Right renal cortex interstitium (tissue), 3 donors: ENCODE measurements around the gene INPP5F. TPM values are rescaled to one million over a fixed set of nuclear protein-coding genes. Genes with fewer than 3 reads are reported as not detected.
A peak's percentile ranks its signal among the peaks of the same experiment; 100 is the strongest.
"Not testable (repeated sequence)": the region's sequence is repeated elsewhere in the genome, so short reads cannot be mapped to it uniquely, and the experiment has no call there.

ENCODE experiments used
- DNase-seq, 3 donors: peaks; one replicate each; pipeline ENCODE4 v3.0.0-alpha.2; 2013; ENCODE audit warnings: low read depth in 3 of 3, low spot score in 2 of 3
- polyA plus RNA-seq, 3 donors: library from polyadenylated mRNA; unstranded; fragments of 120-200 nt; gene quantifications; one replicate each; pipeline ENCODE4 v1.2.1, GENCODE V29; 2013; ENCODE audit not compliant: insufficient read length in 3 of 3

The INPP5F gene
- polyA plus RNA-seq, 3 donors = 50.6 to 62.5 (median 58.1) TPM

DNA sequence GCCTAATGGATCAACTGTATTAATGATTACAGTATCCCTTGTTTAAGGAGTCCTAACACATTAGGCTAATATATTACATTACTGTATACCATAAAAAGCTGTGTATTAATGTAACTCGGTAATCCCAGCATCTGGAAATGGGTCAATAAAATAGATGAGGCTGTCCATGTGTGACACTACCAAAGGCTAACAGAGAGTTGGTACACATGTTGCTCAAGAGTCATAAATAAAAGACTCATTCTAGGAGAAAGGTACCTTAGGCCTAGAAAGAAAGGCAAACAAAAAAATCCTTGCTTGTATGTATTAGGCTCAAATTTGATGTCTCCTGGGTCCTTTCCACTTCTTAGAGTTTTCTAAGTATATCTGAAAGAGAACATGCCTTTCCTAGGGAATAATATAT lies 132.2 kb downstream of the INPP5F start:
- DNase-seq = no peak

DNA sequence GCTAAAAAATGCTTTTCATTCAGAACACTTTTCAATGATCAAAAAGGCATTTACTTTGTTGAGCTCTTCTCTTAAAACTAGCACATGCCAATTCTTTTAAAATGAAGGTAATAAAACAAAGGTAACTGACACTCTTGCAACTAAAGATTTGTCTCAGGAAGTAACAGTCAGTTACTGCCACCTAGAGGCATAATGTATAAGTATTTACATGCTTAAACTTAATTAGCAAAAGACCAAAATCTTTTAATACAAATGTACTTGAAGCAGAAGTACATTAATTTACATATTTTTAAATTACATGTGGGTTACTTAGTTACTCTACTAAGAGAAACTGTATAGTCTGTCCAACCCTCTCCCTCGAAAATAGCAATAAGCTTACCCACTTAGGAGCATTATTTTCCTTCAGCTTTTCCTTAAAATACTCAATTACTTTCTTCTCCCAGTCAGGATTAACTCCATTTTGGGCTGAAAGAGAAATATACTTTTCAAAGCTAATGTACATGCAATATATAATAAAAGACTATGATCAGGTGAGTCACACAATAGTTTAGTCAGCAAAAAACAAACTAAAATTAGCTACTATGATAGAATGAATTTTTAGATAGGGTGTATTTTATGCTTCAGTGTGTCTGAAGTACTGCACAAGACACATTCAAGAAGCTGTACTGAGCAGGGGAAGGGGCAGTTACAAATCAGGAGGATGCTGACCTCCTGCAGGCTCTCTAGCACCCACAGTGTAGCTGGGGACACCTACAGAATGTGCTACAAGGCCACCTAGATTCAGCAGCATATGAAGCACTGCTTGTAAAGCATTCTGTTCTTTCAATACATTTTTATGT lies 133.8 kb downstream of the INPP5F start:
- DNase-seq = peak in 2 of 3 donors; percentile 14 to 15

DNA sequence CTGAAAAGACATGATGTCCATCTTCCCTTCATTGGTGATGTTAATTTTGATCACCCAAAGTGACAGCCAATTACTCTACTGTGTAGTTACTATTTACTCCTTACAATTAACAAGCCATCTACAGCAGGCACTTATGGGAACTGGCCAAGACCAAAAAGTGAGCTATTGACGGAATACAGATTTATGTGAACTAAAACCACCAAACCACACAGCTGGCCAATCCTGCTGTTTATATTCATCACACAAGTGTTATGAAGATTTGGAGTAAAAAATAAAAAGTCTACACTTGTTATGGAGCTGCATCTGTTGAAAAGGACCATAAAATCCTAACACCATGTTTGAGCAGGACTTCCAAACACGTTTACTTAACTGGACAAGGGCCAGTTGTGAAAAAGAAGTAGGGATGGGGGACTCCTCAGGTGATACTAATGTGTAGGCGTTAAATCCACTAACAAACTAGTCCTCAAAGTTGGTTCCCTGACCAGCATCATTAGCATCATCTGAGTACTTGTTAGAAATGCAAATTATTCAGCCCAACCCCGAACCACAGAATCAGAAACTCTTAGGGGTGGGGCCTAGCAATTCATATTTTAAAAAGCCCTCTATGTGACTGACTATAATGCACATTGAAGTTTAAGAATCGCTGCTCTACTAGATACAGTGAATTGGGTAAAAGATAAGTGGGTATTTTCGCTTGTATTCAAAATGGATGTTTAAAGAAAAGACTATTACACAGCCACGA lies 135.2 kb downstream of the INPP5F start:
- no peak for DNase-seq

DNA sequence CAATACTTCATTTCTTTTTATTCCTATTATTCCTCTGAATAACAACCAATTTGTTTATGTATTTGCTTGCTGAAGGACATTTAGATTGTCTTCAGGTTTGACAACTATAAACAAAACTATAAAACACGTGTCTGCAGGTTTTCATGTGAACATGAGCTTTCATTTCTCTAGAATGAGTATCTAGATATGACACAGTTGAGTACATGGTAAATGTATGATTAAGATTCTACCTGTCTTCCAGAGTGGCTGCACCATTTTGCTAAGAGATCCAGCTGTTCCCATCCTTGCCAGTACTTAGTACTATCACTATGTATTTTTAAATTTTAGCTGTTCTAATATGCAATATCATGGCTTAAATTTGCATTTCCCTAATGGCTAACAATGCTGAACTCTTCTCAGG lies 136.7 kb downstream of the INPP5F start:
- DNase-seq = no peak

DNA sequence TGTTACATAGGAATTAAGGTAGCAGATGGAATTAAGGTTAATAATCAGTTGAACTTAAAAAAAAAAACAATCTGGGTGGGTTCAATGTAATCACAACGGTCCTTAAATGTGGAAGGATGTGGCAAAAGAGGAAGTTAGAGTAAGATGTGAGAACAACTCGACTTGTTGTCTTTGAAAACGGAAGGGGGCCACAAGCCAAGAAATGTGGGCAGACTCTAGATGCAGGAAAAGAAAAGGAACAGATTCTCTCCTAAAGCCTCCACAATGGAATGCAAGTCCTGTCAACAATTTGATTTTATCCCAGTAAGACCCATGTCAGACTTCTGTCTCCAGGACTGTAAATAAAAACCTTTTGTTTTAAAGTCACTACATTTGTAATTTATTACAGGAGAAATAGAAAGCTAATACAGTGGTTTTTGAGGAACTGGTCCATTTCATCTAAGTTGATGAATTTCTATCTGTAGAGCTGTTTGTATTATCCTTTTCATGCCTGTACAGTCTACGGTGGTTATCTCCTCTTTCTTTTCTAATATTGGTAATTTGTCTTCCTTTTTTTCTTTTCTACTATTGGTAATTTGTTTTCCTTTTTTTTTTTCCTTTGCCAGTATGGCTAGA lies 138.2 kb downstream of the INPP5F start:
- DNase-seq = no peak

DNA sequence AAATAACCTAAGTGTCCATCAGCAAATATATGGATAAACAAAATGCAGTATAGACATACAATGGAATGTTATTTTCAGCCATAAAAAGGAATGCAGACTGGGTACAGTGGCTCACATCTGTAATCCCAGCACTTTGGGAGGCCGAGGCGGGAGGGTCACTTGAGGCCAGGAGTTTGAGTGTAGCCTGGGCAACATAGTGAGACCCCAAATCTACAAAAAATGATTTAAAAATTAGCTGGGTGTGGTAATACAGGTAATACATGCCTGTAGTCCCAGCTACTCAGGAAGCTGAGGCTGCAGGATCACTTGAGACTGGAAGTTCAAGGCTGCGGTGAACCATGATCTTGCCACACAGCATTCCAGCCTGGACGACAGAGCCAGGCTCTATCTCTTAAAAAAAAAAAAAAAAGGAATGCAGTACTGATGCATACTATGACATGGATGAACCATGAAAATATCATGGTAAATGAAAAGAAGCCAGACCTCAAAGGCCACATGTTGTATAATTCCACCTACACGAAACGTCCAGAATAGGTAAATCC lies 139.9 kb downstream of the INPP5F start:
- DNase-seq = no peak

DNA sequence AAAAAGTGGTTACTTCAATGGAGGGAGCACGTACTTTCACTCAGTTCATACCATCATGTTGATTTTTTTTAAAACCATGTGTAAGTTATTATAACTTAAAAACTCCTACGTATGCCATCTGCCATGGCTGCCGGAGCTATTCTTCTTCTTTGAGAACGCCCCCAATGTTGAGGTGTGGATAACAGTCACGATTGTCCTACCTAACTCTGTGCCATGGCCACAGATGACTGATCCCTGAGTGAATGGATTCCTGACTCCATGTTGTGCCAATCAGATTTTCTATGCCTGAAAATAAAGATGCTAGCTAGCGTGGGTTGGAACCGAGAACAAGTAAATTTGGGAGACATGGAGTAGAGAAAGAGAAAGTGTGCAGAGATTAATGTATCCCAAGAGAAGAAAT lies 141.5 kb downstream of the INPP5F start:
- no peak for DNase-seq

DNA sequence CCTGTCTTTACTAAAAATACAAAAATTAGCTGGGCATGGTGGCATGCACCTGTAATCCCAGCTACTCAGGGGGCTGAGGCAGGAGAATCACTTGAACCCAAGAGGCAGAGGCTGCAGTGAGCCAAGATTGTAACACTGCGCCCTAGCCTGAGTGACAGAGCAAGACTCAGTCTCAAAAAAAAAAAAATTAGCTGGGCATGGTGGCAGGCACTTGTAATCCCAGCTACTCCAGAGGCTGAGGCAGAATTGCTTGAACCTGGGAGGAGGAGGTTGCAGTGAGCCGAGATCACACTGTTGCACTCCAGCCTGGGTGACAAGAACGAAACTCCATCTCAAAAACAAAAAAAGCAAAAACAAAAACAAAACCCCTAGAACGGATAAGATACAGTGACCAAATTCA lies 143.5 kb downstream of the INPP5F start:
- not testable (repeated sequence) for DNase-seq

DNA sequence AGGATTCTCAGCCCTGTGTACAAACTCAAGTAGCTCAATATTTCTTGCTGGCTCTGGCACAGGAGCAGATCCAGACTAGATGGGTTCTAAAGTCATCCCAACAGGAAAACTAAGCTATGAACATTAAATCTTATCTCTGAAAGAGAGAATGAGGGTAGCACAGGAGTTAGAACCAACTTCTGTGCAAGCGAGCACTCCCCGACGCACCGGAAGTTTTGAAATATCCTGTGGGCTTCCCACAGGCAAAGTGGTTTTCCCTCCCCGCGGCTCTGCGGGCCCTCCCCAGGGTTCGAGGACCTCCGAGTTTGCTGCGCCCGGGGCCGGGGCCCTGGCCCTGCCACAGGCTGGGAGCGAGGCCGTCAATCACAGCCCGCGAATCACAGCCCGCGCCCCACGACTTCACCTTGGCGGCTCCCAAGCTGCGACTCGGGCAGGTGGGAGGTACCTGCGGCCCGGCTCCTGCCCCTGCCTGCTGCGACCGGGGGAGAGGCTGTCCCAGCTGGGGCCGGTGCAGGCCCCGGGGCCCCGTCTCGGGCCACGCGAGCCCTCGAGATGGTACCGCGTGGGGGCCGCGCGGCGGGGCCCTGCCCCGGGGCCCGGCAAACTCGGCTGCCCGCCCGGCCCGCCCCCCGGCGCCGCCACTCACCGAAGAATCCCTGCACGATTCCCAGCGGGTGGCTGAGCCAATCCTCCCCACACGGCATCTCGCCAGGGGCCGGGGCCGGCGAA lies 146.2 kb downstream of the INPP5F start:
- peak in 1 of 3 donors; percentile 9 for DNase-seq

DNA sequence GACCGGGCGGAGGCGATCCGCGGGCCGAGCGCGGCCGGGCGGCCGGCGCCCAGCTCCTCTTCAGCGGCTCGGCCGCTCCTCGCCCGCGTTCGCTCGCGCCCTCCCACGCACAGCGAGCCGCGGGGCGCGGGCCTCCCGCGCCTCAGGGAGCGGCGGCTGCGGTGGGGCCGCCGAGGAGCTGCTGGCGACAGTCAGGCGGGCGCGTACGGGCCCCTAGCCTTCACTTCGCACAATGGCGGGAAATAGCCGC lies 146.7 kb downstream of the INPP5F start, which contains the start of gene MCMBP:
Gene MCMBP (minus strand): TSS at position 234 of the 250 bp plus-strand sequence. CDS start 259 bp downstream, outside the sequence.
- DNase-seq = no peak

DNA sequence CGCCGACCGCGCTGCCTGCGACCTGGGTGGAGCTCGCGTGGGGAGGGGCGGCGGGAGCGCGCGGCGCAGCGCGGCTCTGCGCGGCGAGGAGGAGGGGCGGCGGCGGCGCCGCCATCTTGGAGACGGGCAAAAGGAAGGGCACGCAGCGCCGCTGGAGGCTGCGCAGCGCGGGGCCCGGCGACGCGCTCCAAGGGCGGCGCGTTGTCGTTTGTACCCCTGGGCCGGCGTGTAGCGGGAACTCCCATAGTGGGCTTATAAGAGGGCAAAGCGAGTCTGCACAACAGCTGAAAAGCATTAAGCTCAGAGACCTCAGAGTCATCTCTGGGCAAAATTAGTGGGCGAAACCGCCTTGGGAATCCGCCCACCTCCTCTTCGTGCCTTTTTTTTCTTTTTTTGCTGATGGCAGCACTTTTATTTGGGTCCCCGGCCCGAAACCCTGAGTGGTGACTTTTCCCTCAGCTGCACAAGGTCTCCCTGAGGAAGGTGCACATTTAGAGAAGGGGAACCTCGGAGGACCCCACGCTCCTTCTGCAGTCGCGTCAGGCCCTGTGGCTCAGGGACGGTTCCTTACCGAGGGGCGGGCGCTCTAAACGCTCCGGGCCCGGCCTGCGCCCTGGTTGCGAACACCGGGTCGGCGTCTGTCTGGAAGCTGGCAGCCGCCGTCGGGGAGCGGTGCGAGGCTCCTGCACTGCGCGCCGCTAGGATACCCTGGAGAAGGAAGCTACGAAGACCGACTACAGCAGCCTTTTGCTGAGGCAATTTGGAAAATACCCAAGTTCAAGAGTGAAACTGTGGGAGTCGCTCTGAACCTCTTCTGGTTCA lies 147.2 kb downstream of the INPP5F start:
- DNase-seq = peak; percentile 72 to 84 (median 74)

DNA sequence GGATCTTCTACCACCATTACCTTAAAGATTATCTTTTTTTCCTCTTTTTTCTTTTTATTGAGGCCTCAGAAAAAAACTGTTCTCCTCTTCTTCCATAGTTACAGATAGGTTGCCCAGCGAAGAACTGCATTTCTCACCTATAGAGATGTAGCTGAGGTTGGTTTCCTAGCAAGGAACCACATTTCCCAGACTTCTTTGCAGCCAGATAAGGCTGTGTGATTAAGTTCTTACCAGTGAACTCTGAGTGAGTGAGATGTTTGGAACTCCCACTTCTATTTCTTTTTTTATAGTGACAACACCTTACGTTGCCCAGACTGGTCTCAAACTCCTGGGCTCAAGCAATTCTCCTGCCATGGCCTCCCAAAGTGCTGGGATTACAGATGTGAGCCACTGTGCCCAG lies 152.7 kb downstream of the INPP5F start:
- no peak for DNase-seq

Other genes with a start within 250 kb of the INPP5F start
- 10 to 100 TPM; 31.4 to 36.3 (median 35.9) TPM for gene RGS10, start 183.3 kb upstream of the INPP5F start, polyA plus RNA-seq
- gene TIAL1, start 129.1 kb upstream of the INPP5F start, polyA plus RNA-seq = 100 to 1,000 TPM; 139 to 160 (median 148) TPM
- 10 to 100 TPM; 23.7 to 28.1 (median 27.5) TPM for gene BAG3, start 74.7 kb upstream of the INPP5F start, polyA plus RNA-seq
- gene MCMBP, start 146.8 kb downstream of the INPP5F start, polyA plus RNA-seq = 10 to 100 TPM; 66.7 to 69.4 (median 69.1) TPM
- gene SEC23IP, start 166.7 kb downstream of the INPP5F start, polyA plus RNA-seq = 10 to 100 TPM; 68.2 to 76.6 (median 75.8) TPM